Peyer's patch (tissue), 4 donors: Measurements from ENCODE around the gene GNG7.

Source experiments
- CTCF ChIP-seq, 6 experiments: fragments of 450-650 bp in 4 of 6; fragments of 200-600 bp in 2 of 6; sonication (generic) in 1 of 6; IDR thresholded peaks; one replicate each; pipeline ENCODE4 v1.5.1; 2017 to 2019; ENCODE audit warnings: antibody characterized with exemption in 6 of 6, mild to moderate bottlenecking in 3 of 6, moderate library complexity in 1 of 6
- POLR2A ChIP-seq, 2 donors: fragments of 450-650 bp; IDR thresholded peaks; one replicate each; pipeline ENCODE4 v1.5.1; 2017; ENCODE audit warnings: antibody characterized with exemption in 2 of 2, mild to moderate bottlenecking in 2 of 2, moderate library complexity in 2 of 2

GRCh38 chr19:2567580-2567979 lies 134.9 kb downstream of the GNG7 start:
- no peak for TF ChIP-seq POLR2A (IDR thresholded peaks at IDR 0.05)
- TF ChIP-seq CTCF (IDR thresholded peaks at IDR 0.05) = no peak
